Hepatic stellate cell (primary cell): ENCODE data around the gene ITM2C.
A peak's percentile ranks its signal among the peaks of the same experiment; 100 is the strongest.

ENCODE experiments used
- DNase-seq: peaks from one replicate; pipeline ENCODE4 v3.0.0; 2011; ENCODE audit warnings: low spot score

ITM2C gene

DNA sequence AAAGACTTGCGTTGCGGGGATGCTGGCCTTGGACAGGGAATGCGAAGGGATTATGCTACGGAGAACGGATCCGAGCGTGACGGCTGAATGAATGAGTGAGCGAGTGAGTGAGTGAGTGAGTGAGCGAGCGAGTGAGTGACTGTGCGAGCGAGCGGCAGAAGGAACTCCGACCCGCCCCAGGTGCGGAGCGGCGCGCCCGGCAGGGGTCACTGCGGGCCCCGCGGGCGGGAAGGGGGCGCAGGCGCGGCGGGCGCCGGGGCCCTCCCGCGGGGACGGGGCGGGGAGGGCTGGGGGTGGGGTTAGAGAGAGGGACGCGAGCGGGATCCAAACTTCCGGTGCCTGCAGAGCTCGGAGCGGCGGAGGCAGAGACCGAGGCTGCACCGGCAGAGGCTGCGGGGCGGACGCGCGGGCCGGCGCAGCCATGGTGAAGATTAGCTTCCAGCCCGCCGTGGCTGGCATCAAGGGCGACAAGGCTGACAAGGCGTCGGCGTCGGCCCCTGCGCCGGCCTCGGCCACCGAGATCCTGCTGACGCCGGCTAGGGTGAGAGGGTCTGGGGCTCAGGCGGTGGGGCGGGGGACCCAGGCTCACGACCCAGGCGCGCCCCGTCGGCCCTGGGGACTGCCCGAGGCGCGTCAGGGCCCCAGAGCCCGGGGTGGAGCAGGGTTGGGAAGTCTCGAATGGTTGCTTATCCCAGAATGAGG, at the start of gene ITM2C:
TSS of gene ITM2C (plus strand) at position 338 of the 702 bp plus-strand sequence. CDS start at position 422, 84 bp downstream.
- peak; percentile 89 for DNase-seq

DNA sequence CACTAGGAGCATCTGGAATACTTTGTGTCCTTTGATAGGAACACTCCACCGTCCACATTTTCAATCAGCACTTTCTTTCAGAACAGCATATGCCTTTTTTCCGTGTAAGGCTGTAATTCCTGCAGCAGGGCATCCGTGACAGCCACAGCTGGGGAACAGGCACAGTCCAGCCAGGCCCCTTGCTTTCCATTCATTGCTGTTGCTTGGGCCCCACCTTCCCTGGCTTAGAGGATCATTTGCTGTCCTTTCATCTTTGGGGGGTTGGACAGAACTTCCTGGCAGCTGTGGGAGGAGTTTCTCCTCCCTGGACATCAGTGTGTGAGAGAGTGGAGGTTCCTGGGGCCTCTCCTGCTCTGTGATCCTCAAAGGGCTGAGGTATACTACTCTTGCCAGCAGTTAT, 49.7 kb upstream of the ITM2C start:
- DNase-seq: no peak

- no peak for DNase-seq
Observed at GRCh38 chr2:230816735-230817134, 48.0 kb upstream of the ITM2C start.

DNA sequence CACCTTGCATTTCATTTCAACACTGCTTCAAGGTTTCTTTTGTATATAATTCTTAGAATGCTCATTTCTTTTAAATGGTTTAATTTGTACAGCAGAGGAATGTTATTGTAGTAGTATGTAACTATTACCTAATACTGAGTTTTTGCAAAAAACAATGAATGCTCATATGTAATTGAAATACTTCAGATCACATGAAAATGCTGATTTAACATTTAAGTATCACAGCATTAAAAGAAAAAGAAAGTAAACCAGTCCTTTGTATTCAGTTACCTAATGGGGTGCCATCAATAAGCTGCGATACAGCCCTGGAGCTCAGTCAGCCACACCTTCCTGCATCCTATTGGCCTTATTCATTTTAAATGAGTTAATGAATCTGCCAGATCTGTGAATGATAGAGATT, 45.3 kb upstream of the ITM2C start:
- no peak for DNase-seq

- DNase-seq: no peak
Observed at GRCh38 chr2:230821261-230821990, 43.3 kb upstream of the ITM2C start.

GRCh38 chr2:230821991-230822520, 42.7 kb upstream of the ITM2C start:
- no peak for DNase-seq

GRCh38 chr2:230823264-230823964, 41.3 kb upstream of the ITM2C start:
- DNase-seq: no peak

- DNase-seq: peak; percentile 77
Observed at GRCh38 chr2:230824406-230824978, 40.2 kb upstream of the ITM2C start.

GRCh38 chr2:230825354-230825753, 39.4 kb upstream of the ITM2C start:
- DNase-seq: no peak

- DNase-seq: no peak
Observed at GRCh38 chr2:230827774-230828271, 36.9 kb upstream of the ITM2C start.

DNA sequence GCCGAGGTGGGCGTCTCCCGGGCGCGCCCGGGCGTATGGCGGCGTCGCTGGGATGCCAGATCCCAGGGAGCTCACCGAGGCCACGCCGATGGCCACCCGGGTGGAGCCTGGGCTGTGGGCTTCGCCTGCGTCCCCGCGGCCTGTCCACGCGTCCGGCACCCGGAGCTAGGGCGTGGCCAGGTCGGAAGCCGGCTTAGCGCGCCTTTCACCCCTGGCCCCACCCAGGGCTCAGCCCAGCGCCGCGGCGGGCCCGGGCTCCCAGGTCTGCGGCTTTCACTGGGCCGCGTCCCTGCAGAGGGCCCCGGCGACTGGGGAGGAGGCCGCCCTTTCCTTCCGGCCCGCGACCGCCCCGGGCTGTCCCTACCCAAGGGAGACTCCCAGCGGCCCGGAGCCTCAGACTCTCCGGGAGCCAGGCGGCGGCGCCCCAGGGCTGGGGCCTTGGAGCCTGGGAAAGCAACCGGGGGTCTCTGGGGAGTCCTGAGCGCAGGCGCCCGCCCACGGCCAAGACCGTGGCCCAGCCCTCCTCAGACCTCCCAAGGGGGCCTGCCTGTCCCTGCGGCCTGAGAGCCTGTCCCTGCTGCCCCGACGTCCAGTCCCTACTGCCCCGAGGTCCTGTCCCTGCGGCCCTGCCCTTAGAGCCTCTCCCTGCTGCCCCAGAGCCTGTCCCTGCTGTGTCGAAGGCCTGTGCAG, 36.3 kb upstream of the ITM2C start:
- DNase-seq: peak; percentile 16

GRCh38 chr2:230829293-230829692, 35.4 kb upstream of the ITM2C start:
- no peak for DNase-seq

GRCh38 chr2:230829959-230830358, 34.8 kb upstream of the ITM2C start:
- DNase-seq: no peak

DNA sequence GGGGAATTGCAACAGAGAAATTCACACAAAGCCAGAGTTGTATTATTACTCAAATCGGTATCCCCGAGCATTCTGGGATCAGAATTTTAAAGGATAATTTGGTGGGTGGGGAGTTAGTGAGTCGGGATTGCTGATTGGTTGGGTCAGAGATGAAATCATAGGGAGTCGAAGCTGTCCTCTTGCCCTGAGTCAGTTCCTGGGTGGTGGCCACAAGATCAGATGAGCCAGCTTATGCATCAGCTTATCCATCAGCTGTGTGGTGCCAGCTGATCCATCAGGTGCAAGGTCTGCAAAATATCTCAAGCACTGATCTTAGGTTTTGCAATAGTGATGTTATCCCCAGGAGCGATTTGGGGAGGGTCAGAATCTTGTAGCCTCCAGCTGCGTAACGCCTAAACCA, 34.3 kb upstream of the ITM2C start:
- DNase-seq: no peak

DNA sequence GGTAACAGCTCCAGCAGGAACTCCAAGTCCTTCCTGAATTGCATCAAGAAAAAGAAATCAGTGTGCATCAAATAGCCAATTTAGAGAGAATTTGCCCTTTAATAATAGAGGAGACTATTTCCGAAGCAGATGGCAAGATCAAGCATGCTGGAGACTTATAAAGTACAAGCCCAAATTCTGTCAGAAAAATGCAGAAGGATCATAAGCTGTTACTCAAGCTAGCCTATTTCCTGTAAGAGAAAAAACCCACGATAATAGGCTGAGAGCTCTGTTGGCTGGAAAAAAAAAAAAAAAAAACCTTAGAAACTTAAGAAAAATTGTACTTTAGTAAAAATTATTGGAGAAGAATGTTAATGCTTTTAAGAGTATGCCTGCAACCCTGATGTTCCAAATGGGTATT, 24.4 kb upstream of the ITM2C start:
- no peak for DNase-seq

DNA sequence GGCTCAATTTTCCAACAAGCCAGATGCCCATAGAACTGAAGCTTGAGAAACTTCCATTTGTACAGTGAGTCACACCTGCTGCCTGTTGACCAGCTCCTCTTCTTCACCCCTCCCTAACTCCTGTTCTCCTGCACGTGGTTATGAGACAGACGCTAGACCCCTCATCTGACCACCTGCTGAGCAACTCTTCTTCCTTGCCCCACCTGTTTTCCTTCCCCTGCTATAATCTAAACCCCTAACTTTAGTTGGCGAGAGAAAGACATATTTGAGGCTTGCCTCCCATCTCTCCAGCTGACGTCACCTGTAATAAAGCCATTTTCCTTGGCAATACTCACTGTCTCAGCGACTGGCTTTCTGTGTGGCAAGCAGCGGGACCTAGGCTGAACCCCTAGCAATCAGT, 22.3 kb upstream of the ITM2C start:
- no peak for DNase-seq

DNA sequence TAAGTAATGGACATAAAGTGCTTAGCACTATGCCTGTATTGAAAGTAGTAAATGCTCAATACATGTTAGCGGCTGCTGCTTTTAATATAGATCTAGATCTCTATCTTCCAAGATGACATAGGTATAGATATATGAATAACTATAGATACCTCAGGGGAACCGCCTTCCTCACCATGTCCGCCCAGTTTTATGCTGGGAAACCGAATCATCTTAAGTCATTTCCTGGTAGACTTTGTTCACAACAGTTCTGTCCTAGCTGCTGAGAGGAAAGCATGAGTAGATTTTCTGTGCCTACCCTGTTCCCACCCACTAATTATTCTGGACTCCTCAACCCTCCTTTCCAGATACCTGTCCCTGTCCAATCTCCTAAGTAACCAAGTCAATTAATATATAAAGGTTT, 21.6 kb upstream of the ITM2C start:
- DNase-seq: no peak

DNA sequence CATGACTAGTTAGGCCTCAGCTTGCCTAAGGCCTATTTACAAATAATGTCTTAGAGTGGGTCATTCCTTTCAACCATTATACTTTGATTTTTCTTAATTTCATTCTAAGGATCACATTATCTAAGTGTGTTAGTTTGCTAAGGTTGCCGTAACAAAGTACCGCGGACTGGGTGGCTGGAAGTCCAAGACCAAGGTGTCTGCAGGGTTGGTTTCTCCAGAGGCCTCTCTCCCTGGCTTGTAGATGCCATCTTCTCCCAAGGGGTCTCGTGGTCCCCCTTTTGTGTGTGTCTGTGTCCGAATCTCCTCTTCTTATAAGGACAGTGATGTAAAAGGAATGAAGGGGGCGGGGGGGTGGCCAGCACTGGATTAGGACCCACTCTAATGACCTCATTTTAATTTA, 18.4 kb upstream of the ITM2C start:
- DNase-seq: no peak

- peak; percentile 92 for DNase-seq
Observed at GRCh38 chr2:230847883-230848388, 16.8 kb upstream of the ITM2C start.

DNA sequence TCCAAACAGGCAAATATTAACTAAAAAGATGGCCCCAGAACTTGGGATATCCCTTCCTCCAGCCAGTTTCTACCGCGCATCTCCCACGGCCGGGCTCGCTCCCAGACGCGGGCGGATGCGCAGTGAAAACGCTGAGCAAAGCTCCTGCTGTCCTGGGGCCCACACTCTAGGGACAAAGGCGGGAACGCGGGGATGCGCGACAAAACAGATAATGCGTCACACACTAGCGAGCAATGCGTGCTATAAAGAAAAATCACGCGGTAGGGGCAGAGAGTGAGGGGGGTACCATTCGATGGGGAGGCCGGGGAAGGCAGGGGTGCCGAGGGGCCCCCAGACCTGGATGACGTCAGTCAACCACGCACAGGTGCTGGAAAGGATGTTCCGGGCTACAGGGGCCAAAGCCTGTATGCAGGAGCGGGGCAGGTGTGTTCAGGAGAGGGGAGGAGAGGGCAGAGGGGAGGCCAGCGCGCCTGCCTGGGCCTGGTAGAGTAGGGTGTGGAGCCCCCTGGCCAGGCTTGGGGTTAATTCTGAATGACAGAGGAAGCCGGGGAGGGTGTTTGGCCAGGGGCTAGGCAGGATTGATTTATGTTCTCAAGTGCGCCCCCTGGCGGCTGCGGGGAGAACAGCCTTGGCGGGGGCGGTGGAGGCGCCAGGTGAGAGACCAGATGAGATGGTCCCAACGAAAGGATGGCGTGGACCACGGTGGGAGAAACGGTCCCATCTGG, 14.9 kb upstream of the ITM2C start:
- DNase-seq: peak; percentile 51

GRCh38 chr2:230850358-230850658, 14.4 kb upstream of the ITM2C start:
- no peak for DNase-seq
